ENCODE measurements around the gene PPP2R5D. TPM values are rescaled to one million over a fixed set of nuclear protein-coding genes. Genes with fewer than 3 reads are reported as not detected.

Gene PPP2R5D
- total and polyA plus RNA-seq, 2 of the 8 experiments (the other 6 are each of a cell fraction or from before 2014, with no cell fraction given) = 52.1 to 55.7 TPM

GRCh38 chr6:43007126-43007525 lies 22.8 kb downstream of the PPP2R5D start (continued):
- TF ChIP-seq HDAC2 (IDR thresholded peaks at IDR 0.05; ENCODE audit: borderline replicate concordance in 1 of 2, low read depth in 2 of 2, low read length in 2 of 2) = no peak

Measured in H1 (cell line).